ENCODE data around the gene OPN3. TPM values are rescaled to one million over a fixed set of nuclear protein-coding genes. Genes with fewer than 3 reads are reported as not detected.

Gene OPN3
- total RNA-seq, 4 donors from 2014 or later = 10.9 to 20.0 (median 12.8) TPM

DNA sequence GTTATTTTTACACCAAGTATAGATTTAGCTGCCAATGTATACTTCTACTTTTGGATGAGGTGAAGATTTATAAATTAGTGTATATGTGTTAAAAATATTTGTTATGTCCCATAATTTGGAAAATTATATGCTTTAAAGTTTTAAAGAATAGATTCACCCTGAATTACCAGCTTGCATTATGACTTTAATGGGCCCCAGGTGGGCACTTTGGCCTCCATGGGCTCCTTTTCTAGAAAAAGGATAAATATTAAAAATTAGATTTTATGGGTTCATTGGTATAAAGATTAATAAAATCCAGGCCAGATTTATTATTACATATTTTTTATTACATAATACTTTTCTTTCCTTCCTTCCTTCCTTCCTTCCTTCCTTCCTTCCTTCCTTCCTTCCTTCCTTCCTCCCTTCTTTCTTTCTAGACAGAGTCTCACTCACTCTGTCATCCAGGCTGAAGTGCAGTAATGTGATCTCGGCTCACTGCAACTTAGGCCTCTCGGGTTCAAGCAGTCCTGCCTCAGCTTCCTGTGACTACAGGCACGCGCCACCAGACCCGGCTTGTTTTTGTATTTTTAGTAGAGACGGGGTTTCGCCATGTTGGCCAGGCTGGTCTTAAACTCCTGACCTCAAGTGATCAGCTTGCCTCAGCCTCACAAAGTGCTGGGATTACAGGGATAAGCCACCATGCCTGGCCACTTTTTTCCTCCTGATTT is 86.1 kb downstream of the OPN3 start:
- ATAC-seq (ENCODE audit: low FRiP score) (no peak), DNase-seq (ENCODE audit: low spot score) (no peak)
- no peak for TF ChIP-seq CTCF (IDR thresholded peaks at IDR 0.05)

DNA sequence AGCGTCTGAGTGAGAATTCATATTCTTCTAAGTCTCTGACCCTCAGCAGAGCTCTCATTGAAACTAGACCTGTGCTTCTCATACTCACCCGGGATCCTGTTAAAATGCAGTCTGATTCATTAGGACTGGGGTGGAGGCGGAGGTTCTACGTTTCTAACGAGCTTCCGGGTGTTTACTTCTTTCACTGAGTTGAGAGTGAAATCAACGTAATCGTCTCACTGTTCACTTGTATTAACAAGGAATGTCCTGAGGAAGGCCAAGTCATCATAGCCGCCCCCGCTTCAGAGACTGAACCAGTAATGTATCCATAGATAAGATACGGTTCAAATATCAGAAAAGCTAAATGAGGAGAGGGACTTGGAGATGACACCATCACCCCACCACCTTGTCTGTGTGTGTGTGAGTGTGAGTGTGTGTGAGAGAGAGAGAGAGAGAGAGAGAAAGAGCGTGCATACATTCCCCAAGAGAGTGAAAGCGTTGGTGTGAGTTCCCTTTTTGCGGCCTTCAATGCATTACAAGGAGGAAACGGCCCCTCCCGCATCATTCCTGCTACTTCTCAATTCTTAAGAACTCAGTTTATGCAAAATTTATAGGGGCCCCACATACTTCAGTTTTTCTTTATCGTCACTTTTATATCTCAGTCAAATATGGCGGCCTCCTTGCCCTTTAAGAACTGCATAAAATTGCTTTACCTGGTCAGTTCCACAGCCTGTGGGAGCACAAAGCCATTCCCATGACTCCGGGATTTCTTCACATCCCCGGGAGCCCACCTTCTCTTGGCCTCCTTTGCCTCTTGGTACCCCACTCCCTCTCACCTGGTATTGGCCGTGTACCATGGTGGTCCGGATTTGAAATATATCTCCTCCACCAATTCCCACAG is 88.2 kb downstream of the OPN3 start:
- TF ChIP-seq CTCF (IDR thresholded peaks at IDR 0.05) = no peak
- DNase-seq (ENCODE audit: low spot score) (no peak), ATAC-seq (ENCODE audit: low FRiP score) (no peak)

- ATAC-seq (ENCODE audit: low FRiP score) = no peak
- TF ChIP-seq CTCF (IDR thresholded peaks at IDR 0.05) = no peak
- DNase-seq (ENCODE audit: low spot score) = no peak
These were observed 89.9 kb downstream of the OPN3 start for GRCh38 chr1:241550318-241550717.

DNA sequence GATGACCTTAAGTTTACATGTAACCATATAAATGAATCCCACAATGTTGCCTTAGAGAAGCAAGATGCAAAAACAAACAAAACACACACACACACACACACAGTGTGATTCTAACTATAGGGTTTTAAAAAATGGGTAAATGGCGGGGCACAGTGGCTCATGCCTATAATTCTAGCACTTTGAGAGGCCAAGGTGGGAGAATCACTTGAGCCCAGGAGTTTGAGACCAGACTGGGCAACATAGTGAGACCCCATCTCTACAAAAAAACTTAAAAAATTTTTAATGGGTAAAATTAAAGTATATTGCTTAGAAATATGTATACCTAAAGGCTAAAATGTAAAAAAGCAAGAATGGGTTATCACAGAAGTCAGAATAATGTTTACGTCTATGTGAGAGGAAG is 92.2 kb downstream of the OPN3 start:
- DNase-seq (ENCODE audit: low spot score) = no peak
- no peak for TF ChIP-seq CTCF (IDR thresholded peaks at IDR 0.05)
- ATAC-seq (ENCODE audit: low FRiP score) = no peak

Other genes with a start within 250 kb of the OPN3 start
- gene FH, start 120.6 kb downstream of the OPN3 start, total RNA-seq = 10 to 100 TPM; 28.5 to 61.6 (median 47.0) TPM
- gene KMO, start 108.0 kb downstream of the OPN3 start, total RNA-seq = 1 to 10 TPM; 1.3 to 4.4 (median 2.5) TPM
- gene CHML, start within 50 bp of the OPN3 start, total RNA-seq = 10 to 100 TPM in 1 of 4 donors, 1 to 10 TPM in 3; 4.8 to 12.6 (median 7.7) TPM
- gene WDR64, start 11.9 kb upstream of the OPN3 start, total RNA-seq = not detected
- 1 to 10 TPM in 1 of 4 donors, under 1 TPM in 1, not detected in 2; 0.63 to 1.2 TPM for gene EXO1, start 207.8 kb upstream of the OPN3 start, total RNA-seq

Measured in omental fat pad (tissue), 4 donors.